ENCODE data around the gene PSME3IP1.
"Not testable (repeated sequence)": the region's sequence is repeated elsewhere in the genome, so short reads cannot be mapped to it uniquely, and the experiment has no call there.

PSME3IP1 gene

DNA sequence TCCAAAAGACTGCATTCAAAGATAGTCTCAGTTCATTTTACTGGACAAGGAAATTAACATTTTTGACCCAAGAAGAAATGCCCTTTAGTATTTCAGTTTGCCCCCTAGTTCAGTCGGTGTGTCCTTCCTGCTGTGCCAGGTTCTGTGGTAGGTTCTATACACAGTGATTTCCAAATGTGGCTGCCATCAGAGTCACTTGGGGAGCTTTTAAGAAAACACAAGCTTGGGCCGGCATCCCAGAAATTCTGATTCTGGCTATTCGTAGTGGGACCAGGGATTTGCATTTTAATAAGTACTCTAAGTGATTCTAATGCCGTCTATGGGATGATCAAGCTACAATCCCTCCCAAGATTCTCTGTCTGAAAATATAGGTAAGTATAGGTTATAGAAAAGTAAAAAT is 10.4 kb upstream of the PSME3IP1 start:
- no peak for DNase-seq (ENCODE audit: low read depth)
- H3K4me3 ChIP-seq (ENCODE audit: low read length) = no peak overlapping the region
- TF ChIP-seq, protein P1, sequence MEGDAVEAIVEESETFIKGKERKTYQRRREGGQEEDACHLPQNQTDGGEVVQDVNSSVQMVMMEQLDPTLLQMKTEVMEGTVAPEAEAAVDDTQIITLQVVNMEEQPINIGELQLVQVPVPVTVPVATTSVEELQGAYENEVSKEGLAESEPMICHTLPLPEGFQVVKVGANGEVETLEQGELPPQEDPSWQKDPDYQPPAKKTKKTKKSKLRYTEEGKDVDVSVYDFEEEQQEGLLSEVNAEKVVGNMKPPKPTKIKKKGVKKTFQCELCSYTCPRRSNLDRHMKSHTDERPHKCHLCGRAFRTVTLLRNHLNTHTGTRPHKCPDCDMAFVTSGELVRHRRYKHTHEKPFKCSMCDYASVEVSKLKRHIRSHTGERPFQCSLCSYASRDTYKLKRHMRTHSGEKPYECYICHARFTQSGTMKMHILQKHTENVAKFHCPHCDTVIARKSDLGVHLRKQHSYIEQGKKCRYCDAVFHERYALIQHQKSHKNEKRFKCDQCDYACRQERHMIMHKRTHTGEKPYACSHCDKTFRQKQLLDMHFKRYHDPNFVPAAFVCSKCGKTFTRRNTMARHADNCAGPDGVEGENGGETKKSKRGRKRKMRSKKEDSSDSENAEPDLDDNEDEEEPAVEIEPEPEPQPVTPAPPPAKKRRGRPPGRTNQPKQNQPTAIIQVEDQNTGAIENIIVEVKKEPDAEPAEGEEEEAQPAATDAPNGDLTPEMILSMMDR (IDR thresholded peaks at IDR 0.05; ENCODE audit: insufficient read depth, low read depth, low read length, missing control alignments) = no peak

DNA sequence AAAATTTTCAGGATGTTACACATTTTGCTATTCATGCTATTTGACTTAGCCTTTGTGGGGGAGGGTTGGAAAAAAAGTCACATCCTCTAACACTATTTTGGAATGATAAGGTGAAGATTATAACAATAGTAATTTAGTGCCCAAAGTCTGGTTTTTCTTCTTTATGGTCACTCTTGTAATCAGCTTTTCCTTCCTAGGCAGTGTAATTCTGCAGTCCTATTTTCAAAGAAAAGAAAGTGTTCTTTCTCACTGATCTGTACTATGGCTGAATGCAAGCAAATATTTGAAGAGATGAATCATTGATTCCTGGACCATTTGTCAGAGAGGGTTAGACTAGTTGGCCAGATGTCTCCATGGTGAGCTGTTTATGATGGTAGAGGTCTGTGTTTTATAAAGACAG is 8.7 kb upstream of the PSME3IP1 start:
- no peak overlapping the region for H3K4me3 ChIP-seq (ENCODE audit: low read length)
- TF ChIP-seq, protein P1 (IDR thresholded peaks at IDR 0.05; ENCODE audit: insufficient read depth, low read depth, low read length, missing control alignments) = no peak
- peak; percentile 90 for DNase-seq (ENCODE audit: low read depth)

DNA sequence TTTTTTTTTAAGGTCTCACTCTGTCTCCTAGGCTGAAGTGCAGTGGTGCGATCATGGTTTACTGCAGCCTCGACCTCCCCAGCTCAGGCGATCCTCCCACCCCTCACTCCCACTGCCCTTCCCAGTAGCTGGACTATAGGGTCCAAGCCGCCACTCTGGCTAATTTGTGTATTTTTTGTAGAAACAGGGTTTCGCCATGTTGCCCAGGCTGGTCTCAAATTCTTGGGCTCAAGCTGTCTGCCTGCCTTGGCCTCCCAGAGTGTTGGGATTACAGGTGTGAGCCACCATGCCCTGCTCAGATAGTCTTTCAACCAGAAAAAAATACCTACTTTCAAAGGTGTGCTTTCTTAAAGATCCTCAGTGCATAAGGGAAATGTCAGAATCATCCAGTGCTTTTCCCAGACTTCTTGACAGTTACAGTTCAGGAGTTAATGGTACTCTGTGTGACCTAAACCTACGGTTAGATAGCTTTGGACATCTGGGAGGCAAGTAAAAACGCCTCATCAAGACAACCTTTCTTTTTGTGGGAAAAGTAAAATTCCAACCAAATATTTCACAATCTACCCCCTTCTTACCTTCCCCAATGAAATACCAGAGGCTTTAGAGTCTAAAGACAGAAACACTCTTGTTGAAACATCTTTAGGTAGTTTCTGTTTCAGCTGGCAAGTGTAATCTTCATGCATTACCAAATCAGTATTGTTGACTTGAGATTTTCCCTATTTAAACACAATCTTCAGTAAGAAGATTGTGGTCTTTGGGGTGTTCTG is 7.1 kb upstream of the PSME3IP1 start:
- no peak overlapping the region for H3K4me3 ChIP-seq (ENCODE audit: low read length)
- TF ChIP-seq, protein P1 (IDR thresholded peaks at IDR 0.05; ENCODE audit: insufficient read depth, low read depth, low read length, missing control alignments) = no peak
- DNase-seq (ENCODE audit: low read depth) = peak; percentile 23

DNA sequence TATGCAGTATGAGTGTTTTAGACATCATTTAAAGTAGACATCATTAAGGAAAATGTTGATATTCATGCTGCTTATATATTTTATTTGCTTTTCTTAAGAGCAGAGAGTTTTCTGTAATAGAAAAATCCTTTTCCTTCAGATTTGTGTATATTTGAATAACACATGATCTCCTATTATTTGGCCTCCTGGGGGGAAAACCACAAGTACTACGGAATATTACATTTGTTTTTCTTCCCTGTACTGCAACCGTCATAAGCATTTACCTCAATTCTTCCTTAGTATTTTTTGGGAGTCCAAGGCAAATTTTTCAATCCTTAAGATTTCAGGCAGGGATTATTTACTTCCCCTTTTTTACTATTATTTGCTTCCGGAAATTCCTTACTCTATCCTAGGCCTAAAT is 6.3 kb upstream of the PSME3IP1 start:
- TF ChIP-seq, protein P1 (IDR thresholded peaks at IDR 0.05; ENCODE audit: insufficient read depth, low read depth, low read length, missing control alignments) = no peak
- no peak overlapping the region for H3K4me3 ChIP-seq (ENCODE audit: low read length)
- DNase-seq (ENCODE audit: low read depth) = no peak

DNA sequence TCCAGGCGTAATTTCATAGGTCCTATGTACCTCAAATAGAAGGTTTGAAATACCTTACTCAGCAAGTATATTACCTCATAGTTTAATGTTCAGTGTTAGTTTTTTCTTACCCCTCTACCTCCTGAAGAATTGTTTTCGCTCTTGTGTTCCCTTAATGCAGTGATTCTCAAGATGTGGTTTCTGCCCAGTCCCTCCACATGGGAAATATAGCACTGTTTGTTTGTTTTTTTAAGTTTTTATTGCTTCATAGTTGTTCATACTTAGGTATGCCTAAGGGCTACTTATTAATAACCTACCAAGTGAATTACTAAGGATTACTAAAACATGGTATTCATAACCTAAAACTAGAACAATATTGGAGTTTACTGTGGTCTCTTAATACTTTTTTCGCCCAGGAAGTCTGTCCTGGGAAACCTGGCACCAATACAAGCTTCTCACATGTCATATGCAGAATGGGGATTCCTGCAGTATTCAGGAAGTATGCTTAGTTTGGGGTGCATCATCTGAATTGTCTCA is 5.3 kb upstream of the PSME3IP1 start:
- DNase-seq (ENCODE audit: low read depth) = peak; percentile 74
- TF ChIP-seq, protein P1 (IDR thresholded peaks at IDR 0.05; ENCODE audit: insufficient read depth, low read depth, low read length, missing control alignments) = no peak

DNA sequence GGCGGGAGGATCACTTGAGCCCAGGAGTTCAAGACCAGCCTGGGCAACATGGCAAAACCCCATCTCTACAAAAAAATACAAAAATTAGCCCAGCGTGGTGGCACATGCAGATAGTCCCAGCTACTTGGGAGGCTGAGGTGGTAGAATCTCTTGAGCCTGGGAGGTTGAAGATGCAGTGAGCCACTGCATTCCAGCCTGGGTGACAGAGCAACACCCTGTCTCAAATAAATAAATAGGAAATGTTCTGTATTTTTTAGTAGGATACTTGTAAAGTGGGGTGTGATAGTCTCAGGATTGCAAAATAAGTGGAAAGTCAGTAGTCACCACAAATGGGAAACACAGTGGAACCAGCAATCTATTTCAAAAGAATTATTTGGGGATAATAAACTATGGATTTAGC is 4.3 kb upstream of the PSME3IP1 start:
- TF ChIP-seq, protein P1 (IDR thresholded peaks at IDR 0.05; ENCODE audit: insufficient read depth, low read depth, low read length, missing control alignments) = no peak
- no peak overlapping the region for H3K4me3 ChIP-seq (ENCODE audit: low read length)
- no peak for DNase-seq (ENCODE audit: low read depth)

More for the DNA sequence above, 5.3 kb upstream of the PSME3IP1 start:
- H3K4me3 ChIP-seq (ENCODE audit: low read length) = no peak overlapping the region

DNA sequence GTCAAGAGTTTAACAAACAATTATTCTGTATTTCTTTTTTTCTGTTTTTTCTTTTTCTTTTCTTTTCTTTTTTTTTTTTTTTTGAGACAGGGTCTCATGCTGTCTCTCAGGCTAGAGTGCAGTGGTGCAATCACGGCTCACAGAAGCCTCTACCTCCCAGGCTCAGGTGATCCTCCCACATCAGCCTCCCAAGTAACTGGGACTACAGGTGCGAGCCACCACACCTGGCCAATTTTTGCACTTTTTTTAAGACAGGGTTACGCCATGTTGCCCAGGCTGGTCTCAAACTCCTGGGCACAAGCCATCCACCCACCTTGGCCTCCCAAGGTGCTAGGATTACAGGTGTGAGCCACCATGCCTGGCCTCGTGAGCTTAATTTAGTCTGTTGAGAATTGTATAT is 3.7 kb upstream of the PSME3IP1 start:
- H3K4me3 ChIP-seq (ENCODE audit: low read length); DNase-seq (ENCODE audit: low read depth): not testable (repeated sequence)
